ENCODE measurements around the gene GUCD1.

Gene GUCD1

DNA sequence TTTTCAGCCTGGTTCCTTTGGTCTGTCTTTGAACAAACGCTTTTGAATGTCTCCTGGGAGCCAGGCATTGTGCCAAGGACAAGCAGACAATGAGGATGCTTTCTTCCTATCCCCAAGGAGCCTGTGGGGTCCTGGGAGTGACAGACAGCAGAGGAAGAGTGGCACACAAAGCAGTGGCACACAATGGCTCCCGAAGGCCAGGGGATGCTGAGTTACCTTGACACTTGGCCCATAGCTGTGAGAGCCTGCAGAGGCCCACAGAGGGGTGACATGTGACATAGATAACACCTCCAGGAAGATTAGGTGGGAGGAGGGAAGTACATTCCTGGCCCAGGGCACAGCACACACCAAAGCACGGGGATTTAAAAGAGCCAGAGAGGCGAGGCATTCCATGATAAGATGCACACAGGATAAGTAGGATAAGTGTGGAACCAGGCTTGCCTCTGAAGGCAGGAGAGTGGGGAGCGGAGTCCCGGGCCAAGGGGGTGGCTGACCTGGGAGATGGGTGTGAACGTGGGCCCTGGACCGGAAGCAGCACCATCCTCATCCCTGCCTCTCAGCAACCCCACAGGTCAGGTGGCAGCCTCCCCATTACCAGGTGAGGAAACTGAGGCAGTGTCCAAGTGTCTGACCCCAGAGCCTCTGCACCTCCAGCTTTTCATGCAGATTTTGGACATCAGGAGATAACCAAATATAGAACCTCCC is 53.5 kb downstream of the GUCD1 start:
- DNase-seq: no peak

DNA sequence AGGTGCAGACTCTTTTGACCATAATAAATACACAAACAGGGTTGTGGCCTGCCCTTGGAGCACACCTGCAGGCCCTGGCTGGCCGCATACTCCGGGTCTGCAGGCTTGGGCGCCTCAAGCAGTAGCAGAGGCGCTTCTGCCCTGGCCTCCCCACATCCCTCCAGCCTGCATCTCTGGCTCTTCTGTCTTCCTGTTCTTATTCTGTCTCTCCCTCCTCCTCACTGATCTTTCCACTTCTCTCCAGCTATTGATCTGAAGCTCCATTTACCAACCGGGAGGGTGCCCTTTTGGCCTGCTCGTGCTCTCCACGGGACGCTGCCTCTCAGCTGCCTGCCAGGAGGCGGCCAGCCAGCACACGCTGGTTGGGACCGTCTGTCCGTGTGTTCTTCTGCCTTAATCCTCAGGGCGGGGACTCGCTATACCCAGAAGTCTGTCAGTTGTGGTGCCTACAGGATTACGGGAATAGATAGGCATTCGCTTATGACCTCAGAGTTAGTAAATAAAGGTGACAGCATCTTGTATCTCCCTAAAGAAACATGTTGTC is 54.6 kb downstream of the GUCD1 start:
- DNase-seq: no peak

DNA sequence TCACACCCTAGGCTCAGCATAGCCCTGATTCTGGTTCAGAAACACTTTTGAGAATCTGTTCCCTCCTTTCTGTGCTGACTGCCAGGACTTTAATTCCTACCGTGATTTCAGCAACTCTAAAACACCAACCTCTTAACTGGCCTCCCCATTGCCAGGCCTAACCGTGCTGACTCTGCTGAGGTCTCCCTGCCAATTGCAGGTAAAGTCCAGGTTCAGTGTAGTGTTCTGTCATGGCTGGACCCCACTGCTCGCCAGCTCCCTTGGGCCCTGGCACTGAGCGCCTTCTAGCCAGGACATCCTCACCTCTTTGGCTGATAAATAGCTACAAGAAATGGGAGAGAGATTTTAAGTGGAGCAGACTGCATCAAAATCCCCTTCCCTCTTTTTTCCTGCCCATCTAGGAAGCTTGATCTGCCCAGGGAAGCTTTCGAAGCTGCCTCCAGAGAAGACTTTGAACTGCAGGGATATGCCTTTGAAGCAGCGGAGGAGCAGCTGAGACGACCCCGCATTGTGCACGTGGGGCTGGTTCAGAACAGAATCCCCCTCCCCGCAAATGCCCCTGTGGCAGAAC is 55.1 kb downstream of the GUCD1 start:
- no peak for DNase-seq

DNA sequence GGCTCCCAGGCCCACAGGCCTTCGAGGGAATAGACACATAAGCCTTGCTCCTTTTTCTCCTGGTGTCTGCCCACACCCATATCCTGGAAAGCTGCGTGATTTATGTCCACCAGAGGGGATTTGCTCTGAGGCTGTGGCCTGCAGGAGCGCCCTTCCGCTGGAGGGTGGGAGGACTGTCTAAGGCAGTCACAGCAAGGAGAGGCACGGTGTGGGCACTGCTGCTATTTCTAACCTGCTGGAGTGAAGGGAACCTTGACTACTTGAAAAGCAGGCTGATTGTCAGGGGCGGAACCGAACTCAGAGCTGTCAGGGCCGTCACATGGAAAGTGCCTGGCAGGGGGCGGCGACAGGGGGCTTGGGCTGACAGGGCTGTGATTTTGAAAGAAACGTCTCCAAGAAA is 56.1 kb downstream of the GUCD1 start:
- DNase-seq: no peak

DNA sequence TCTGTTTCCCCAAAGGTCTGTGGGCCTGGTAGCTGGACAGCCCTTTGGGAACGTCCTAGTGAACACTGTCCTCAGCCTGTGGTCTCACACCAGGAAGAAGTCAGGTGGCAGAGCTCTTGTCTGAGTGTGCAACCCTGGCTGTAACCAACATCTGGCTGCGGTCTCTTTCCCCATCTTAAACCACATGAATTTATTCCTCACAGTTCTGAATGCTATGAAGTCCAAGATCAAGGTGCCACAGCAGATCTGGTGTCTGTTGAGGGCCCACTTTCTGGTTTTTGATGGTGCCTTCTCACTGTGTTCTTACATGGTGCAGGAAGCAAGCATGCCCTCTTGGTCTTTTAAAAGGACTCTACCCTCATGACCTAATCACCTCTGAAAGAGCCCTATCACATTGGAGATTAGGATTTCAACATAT is 57.1 kb downstream of the GUCD1 start:
- no peak for DNase-seq

DNA sequence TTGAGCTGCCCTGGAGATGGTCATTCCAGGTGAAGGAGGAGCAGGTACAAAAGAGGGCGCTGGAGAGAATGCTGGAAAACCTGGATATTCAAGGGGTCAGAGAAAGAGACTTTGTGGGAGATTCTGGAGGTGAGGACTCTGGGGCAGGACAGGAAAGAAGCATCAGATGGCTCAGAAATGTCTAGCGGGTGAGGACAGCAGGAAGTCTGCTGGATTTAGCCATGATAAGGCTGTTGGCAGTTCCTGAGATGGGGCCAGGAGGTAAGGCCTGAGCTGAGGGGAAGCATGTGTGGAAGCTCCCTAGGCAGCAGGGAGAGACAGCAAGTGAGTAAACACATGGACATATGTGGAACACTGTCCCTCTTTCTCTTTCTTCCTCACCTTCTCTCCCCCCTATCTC is 58.3 kb downstream of the GUCD1 start:
- DNase-seq: no peak

DNA sequence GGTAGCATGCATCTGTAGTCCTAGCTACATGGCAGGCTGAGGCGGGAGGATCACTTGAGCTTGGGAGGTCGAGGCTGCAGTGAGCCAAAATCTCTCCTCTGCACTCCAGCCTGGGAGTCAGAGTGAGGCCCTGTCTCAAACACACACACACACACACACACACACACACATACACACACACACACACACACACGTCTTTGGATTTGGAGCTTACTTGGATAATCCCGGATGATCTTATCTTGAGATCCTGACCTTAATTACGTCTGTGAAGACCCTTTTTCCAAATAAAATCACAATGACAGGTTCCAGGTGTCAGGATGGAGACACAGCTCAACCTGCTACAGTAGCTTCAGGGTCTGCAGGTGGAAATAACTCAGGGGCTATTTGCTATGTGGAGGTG is 58.7 kb downstream of the GUCD1 start:
- no peak for DNase-seq

DNA sequence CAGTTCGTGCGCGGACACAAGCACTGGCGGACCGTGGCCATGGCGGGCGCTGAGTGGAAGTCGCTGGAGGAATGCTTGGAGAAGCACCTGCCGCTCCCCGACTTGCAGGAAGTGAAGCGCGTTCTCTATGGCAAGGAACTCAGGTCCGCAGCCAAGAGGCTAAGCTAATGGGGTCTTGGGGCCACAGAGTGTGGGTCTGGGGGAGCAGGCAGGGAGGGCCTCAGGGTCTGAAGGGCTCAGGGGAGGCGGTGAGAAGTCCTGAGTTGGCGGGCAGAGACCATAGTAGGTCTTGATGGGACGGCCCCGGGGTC is 59.6 kb downstream of the GUCD1 start:
- no peak for DNase-seq

DNA sequence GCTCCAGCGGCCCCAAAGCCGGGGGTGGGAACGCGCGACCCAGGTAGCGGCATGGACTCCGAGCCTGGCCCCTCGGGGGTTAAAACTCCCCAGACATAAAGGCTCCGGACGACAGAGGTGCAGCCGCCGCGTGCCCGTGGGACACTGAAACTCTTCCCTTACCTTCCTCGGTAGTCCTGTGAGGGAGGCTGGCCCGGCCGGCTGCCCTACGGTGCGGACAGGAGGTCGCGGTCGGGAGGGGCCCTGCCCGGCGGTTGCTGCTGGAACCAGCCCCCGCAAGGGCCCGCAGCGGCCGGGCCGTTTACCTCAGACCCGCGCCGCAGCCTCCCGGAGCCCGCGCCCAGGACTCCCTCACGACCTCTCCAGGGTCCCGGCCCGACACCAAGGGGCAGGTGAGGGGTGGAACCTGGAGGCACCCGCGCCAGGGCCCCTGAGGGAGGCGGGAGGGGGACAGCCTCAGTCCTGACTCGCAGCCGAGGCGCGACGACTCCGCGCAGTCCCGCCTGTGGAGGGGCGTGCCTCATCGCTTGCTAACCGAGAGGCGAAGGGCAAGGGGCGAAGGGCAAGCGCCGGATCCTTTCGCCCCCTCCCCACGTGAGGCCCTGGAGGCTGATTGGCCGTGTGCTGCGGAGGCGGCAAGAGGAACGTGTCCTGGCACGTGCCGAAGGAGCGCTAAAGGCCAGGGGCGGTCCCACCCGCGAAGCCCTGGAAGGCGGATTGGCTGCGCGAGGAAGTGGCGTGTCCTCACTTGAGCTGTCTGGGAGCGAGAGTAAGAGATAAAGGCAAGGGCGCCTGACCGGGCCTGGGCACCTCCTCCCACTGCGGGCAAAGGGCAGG is 60.2 kb downstream of the GUCD1 start, which contains the start of gene UPB1:
Gene UPB1, plus strand, starts transcription at position 805 of the 837 bp plus-strand sequence. CDS start 72 bp downstream, outside the sequence.
- no peak for DNase-seq

DNA sequence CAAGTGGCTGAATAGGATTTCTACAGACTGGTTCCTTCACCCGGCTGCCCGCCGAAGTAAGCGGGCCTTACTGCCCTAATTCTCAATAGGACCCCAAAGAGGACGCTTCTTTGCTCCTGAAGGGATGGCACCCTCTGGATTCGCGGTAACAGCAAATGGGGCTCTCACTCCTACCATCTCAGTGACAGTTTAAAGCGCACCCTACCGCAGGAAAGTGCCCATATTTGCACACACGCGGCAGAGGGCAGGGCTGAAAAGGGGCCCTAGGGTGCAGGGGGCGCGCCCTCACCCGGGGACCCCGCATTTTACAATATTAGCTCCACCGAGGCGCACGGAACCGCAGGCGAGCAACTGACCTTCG is 60.8 kb downstream of the GUCD1 start:
- no peak for DNase-seq

DNA sequence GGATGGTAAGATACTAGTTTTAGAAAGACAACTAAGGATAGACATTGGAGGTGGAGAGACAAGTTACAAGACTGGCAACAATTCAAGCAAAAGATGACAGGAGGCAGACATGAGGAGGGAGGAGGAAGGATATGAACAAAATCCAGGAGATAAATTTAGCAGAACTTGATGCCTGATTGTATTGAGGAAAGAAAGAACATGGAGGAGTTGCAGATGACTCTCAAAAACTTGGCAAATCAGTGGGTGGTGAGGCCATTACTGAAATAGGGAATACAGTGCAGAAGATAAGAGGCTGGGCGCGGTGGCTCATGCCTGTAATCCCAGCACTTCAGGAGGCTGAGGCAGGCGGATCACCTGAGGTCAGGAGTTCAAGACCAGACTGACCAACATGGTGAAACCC is 62.5 kb downstream of the GUCD1 start:
- no peak for DNase-seq

Measured in CD4-positive, alpha-beta T cell treated with Interleukin-12 subunit alpha and Interleukin-12 subunit beta, for 1 hour (primary cell).